Activated CD8-positive, alpha-beta T cell treated with anti-CD3 and anti-CD28 coated beads for 36 hours (primary cell): ENCODE data around the gene PTH1R. TPM values are rescaled to one million over a fixed set of nuclear protein-coding genes. Genes with fewer than 3 reads are reported as not detected.
A peak's percentile ranks its signal among the peaks of the same experiment; 100 is the strongest.

Experiments used
- ATAC-seq: fragments of 200-7000 bp; cut with Tn5 transposase; one replicate; pipeline ENCODE4 v1.10.0; 2021; ENCODE audit warnings: mild to moderate bottlenecking, moderate library complexity
- CTCF ChIA-PET: fragments of 350-600 bp; sonication (Branson Sonifier 250); formaldehyde crosslinking; loops from one replicate; lab custom pipeline; 2021; ENCODE audit warnings: antibody characterized with exemption; lab: Charles Lee
- POLR2A ChIA-PET: fragments of 350-600 bp; sonication (Branson Sonifier 250); formaldehyde crosslinking; loops from one replicate; lab custom pipeline; 2021; ENCODE audit warnings: antibody characterized with exemption; lab: Charles Lee
- DNase-seq: peaks from one replicate; pipeline ENCODE4 v3.0.0-alpha.2; 2020
- H3K27ac Mint-ChIP-seq: one replicate; pipeline ENCODE4 v1.8.0; 2021; ENCODE audit warnings: mild to moderate bottlenecking, mixed read lengths
- H3K27me3 Mint-ChIP-seq: one replicate; pipeline ENCODE4 v1.8.0; 2021; ENCODE audit warnings: mixed read lengths
- H3K36me3 Mint-ChIP-seq: one replicate; pipeline ENCODE4 v1.8.0; 2021; ENCODE audit warnings: low read depth, mixed read lengths
- H3K4me1 Mint-ChIP-seq: one replicate; pipeline ENCODE4 v1.8.0; 2021; ENCODE audit warnings: low read depth, mixed read lengths
- H3K4me3 Mint-ChIP-seq: one replicate; pipeline ENCODE4 v1.8.0; 2021; ENCODE audit warnings: mild to moderate bottlenecking, moderate library complexity, mixed read lengths
- H3K9me3 Mint-ChIP-seq: one replicate; pipeline ENCODE4 v1.8.0; 2021; ENCODE audit warnings: mixed read lengths
- intact Hi-C: fragments of 100-400 bp; cut with micrococcal nuclease; formaldehyde crosslinking; loops from one replicate; pipeline ENCODE4 v1.10.0; 2022
- total RNA-seq, 2 experiments: library from RNA; stranded (reverse); gene quantifications; one replicate each; pipeline ENCODE4 v1.2.3, GENCODE V29; 2021
- TF ChIP-seq, protein P1 (sequence below): fragments of 200-600 bp; IDR thresholded peaks from one replicate; pipeline ENCODE4 v1.8.0; 2022; ENCODE audit warnings: antibody characterized with exemption, mild to moderate bottlenecking

Gene PTH1R
- total RNA-seq, 2 experiments from 2014 or later, result not detected

DNA sequence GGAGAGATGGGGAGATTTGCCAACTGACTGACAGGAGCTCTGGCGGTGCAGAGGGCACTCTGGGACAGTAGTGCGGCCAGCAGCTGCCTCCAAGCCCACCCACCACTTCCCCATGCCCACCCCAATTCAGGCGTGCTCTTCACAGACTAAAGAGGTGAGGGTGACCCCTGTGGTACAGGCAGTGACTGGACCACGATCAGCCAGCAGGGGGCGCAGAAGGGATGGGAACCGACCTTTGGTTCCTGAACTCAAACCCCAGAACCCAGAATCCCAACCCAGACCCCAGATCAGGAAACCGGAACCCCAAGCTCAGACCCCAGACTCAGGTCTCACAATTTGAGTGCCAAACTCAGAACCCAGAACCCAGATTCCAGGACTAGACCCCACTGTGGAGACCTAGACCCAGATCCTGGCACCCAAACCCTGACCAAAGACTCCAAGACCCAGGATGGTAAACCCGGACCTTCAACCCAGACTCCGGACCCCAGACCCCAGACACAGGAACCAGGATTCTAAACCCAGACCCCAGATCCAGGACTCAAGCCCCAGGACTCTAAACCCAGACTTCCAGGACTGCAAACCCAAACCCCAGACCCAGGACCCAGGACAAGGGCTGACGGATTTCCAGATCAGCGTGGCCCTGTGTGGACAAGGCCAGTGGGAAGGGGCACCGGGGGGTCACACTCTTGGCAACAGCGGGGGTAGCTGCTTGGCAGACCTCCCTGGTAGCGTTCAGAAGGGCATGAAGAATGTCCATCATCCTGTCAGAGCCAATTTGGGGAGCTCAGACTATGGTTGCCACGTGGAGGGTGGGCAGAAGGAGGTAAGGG is 10.6 kb upstream of the PTH1R start:
- ChIA-PET POLR2A (no interaction called here), CTCF (interaction anchor here (0.6 to 3.1 kb wide), 27 partner anchors 10 to 488 kb away, joined by 3 to 23 read pairs (median 4); no protein-coding TSS in a partner anchor)
- TF ChIP-seq, protein P1, sequence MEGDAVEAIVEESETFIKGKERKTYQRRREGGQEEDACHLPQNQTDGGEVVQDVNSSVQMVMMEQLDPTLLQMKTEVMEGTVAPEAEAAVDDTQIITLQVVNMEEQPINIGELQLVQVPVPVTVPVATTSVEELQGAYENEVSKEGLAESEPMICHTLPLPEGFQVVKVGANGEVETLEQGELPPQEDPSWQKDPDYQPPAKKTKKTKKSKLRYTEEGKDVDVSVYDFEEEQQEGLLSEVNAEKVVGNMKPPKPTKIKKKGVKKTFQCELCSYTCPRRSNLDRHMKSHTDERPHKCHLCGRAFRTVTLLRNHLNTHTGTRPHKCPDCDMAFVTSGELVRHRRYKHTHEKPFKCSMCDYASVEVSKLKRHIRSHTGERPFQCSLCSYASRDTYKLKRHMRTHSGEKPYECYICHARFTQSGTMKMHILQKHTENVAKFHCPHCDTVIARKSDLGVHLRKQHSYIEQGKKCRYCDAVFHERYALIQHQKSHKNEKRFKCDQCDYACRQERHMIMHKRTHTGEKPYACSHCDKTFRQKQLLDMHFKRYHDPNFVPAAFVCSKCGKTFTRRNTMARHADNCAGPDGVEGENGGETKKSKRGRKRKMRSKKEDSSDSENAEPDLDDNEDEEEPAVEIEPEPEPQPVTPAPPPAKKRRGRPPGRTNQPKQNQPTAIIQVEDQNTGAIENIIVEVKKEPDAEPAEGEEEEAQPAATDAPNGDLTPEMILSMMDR, result peak; percentile 84
- H3K4me1 Mint-ChIP-seq, result no peaks in the 10 kb centered on the region
- no peak overlapping the region for H3K4me3 Mint-ChIP-seq
- ATAC-seq (peak; percentile 81), DNase-seq (peak; percentile 87)
- no peak overlapping the region for H3K27ac Mint-ChIP-seq
- H3K9me3 Mint-ChIP-seq, result no peaks in the 10 kb centered on the region
- intact Hi-C loops, result loop anchor here (2.0 kb wide), 2 partner anchors 28 to 42 kb away; no protein-coding TSS in a partner anchor
- no peaks in the 10 kb centered on the region for H3K36me3 Mint-ChIP-seq
- H3K27me3 Mint-ChIP-seq, result no peaks in the 10 kb centered on the region

DNA sequence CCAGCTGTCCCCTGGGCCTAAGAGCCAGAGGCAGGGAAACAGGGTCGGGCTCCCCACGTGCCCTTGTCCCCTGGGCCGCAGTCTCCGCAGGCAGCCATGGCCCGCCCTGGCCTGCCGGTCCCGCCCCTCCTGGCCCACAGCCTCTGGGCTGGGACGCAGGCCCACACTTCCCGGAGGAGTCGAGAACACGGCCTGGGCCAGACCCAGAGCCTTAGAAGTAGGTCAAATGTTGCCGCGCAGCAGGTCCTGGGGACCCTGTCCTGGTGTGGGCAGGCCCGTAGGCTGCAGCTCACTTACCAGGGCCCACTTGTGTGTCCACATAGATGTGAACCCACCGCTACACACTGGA is 10.0 kb upstream of the PTH1R start:
- intact Hi-C loops, result loop anchor here (2.0 kb wide), 2 partner anchors 27 to 41 kb away; no protein-coding TSS in a partner anchor
- ChIA-PET POLR2A (interaction anchor here (0.7 kb wide), 1 partner anchor 21 kb away, joined by 3 read pairs; no protein-coding TSS in a partner anchor), CTCF (interaction anchor here (0.7 to 3.1 kb wide), 17 partner anchors 8 to 488 kb away, joined by 3 to 23 read pairs (median 5); no protein-coding TSS in a partner anchor)
- Mint-ChIP-seq H3K27ac (no peak overlapping the region), H3K36me3 (no peaks in the 10 kb centered on the region), H3K9me3 (no peaks in the 10 kb centered on the region), H3K27me3 (no peaks in the 10 kb centered on the region), H3K4me1 (no peaks in the 10 kb centered on the region), H3K4me3 (no peak overlapping the region)
- no peak for DNase-seq
- no peak for ATAC-seq
- TF ChIP-seq, protein P1, result no peak

DNA sequence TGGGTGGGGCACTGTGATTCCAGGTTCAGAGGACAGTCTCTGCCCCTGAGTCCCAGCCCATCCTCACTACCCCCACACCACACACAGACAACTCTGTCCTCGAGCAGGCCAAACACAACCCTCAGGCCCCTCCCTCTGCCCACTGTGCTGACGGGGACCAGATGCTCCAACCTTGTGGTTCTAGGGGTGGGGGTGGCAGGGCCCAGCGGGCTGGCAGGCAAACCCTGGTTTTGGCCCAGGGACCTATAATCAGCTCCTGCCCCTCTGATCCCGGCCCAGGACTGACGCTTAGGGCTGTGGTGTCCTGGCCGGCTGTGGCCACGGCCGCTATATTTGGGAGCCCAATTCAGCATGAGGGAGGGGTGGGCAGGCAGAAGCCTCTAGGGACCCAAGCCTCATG is 9.2 kb upstream of the PTH1R start:
- CTCF ChIA-PET, result interaction anchor here (1.3 to 3.1 kb wide), 5 partner anchors 8 to 42 kb away, joined by 4 to 23 read pairs (median 6); no protein-coding TSS in a partner anchor
- TF ChIP-seq, protein P1, result no peak
- Mint-ChIP-seq H3K4me3 (no peak overlapping the region), H3K4me1 (peaks cover 5% of the 10 kb centered on the region), H3K27me3 (peaks cover 3% of the 10 kb centered on the region), H3K27ac (no peak overlapping the region), H3K36me3 (no peaks in the 10 kb centered on the region), H3K9me3 (no peaks in the 10 kb centered on the region)
- POLR2A ChIA-PET, result interaction anchor here (0.7 kb wide), 1 partner anchor 22 kb away, joined by 3 read pairs; no protein-coding TSS in a partner anchor
- intact Hi-C loops, result no loop called here
- ATAC-seq (no peak), DNase-seq (no peak)

DNA sequence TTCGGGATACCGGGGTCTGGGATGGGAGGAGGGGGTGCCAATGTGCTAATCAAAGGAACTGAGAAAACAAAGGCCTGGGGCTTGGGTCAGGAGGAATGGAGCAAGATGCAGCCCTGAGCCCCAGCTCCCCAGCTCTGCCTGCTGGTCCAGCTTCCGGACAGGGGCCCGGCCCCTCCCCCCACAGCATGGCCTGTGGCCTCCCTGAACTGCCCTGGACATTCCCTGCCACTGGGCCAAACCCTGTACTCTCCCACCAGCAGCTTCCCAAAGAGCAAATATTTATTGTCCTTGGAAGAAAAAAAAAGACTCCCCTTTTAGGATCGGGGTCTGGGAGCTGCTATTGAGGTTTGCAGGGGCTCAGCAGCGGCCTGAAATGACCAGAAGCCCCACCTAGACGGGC is 8.6 kb upstream of the PTH1R start:
- TF ChIP-seq, protein P1, result no peak
- POLR2A ChIA-PET, result interaction anchor here (0.6 kb wide), 1 partner anchor 14 kb away, joined by 3 read pairs; no protein-coding TSS in a partner anchor
- intact Hi-C loops, result no loop called here
- Mint-ChIP-seq H3K4me1 (peaks cover 11% of the 10 kb centered on the region), H3K9me3 (no peaks in the 10 kb centered on the region), H3K36me3 (no peaks in the 10 kb centered on the region), H3K4me3 (no peak overlapping the region), H3K27me3 (peaks cover 3% of the 10 kb centered on the region), H3K27ac (no peak overlapping the region)
- CTCF ChIA-PET, result interaction anchor here (1.3 to 1.5 kb wide), 2 partner anchors 9 to 41 kb away, joined by 4 to 5 read pairs; no protein-coding TSS in a partner anchor
- no peak for ATAC-seq
- DNase-seq, result no peak

DNA sequence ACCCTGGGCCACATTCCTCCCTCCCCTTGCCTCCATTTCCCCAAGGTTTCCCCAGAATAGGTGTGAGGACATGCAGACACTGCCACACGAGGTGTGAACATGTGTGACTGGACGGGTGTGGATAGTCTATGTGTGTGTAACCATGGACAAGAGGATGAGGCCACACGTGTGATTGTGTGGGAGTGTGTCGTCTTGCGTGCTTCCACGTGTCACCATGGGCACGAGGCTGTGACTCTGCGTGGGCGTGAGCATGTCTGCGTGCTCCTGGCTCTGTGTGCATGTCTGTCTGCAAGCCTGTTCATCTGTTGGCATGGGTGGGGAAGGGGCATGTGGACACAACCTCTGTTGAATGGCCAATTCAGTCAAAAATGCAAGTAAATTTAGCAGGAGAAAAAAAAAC is 8.1 kb upstream of the PTH1R start:
- ATAC-seq, result no peak
- ChIA-PET POLR2A (no interaction called here), CTCF (interaction anchor here (1.5 kb wide), 1 partner anchor 40 kb away, joined by 4 read pairs; no protein-coding TSS in a partner anchor)
- intact Hi-C loops, result no loop called here
- H3K9me3 Mint-ChIP-seq, result no peaks in the 10 kb centered on the region
- H3K36me3 Mint-ChIP-seq, result no peaks in the 10 kb centered on the region
- no peak overlapping the region for H3K4me3 Mint-ChIP-seq
- H3K27me3 Mint-ChIP-seq, result peaks cover 3% of the 10 kb centered on the region
- H3K27ac Mint-ChIP-seq, result no peak overlapping the region
- TF ChIP-seq, protein P1, result no peak
- peaks cover 15% of the 10 kb centered on the region for H3K4me1 Mint-ChIP-seq
- no peak for DNase-seq
